A549 (cell line): ENCODE results near the gene SNX27. TPM values are rescaled to one million over a fixed set of nuclear protein-coding genes. Genes with fewer than 3 reads are reported as not detected.

Experiments used
- ATAC-seq, 2 experiments: fragments of 200-7000 bp in 1 of 2; fragments of >200 bp in 1 of 2; cut with Nextera tagmentation in 1 of 2; cut with Tn5 transposase in 1 of 2; 3 replicates each; pipeline versions ENCODE4 v1.8.0 to v1.9.1; 2018 to 2020; ENCODE audit warnings: mild to moderate bottlenecking in 1 of 2, moderate library complexity in 1 of 2
- CTCF ChIA-PET: fragments of 300-600 bp; sonication (Branson Sonifier 250); formaldehyde crosslinking; extraction: SDS; loops from one replicate; lab custom pipeline; 2021; ENCODE audit warnings: antibody characterized with exemption, inconsistent platforms; lab: Yijun Ruan, JAX
- POLR2A ChIA-PET: fragments of 350-600 bp; formaldehyde crosslinking; extraction: SDS; loops from one replicate; lab custom pipeline; 2021; ENCODE audit warnings: antibody characterized with exemption, inconsistent platforms; lab: Yijun Ruan, JAX
- DNase-seq, 2 experiments: peaks; one replicate each; pipeline versions ENCODE4 v3.0.0 to v3.0.0-alpha.2; 2011 to 2016; ENCODE audit warnings: low read depth in 1 of 2, low spot score in 1 of 2
- FAIRE-seq: peaks from 2 replicates; lab custom pipeline; 2011; peaks lifted over from hg19 to GRCh38; lab: Jason Lieb, UNC
- H3K27ac ChIP-seq, 2 experiments: fragments of >200 bp; sonication (Bioruptor Twin); formaldehyde crosslinking; 3 replicates each; pipeline ENCODE4 v1.5.1; 2016 to 2017
- H3K4me1 ChIP-seq: fragments of >200 bp; sonication (Bioruptor Twin); formaldehyde crosslinking; 3 replicates; pipeline ENCODE4 v1.6.1; 2016
- H3K4me2 ChIP-seq: fragments of >200 bp; sonication (Bioruptor Twin); formaldehyde crosslinking; 3 replicates; pipeline ENCODE4 v1.6.1; 2016
- H3K4me3 ChIP-seq: fragments of >200 bp; sonication (Bioruptor Twin); formaldehyde crosslinking; 3 replicates; pipeline ENCODE4 v1.5.1; 2016
- H3K9me3 ChIP-seq: fragments of >200 bp; sonication (Bioruptor Twin); formaldehyde crosslinking; 3 replicates; pipeline ENCODE4 v1.6.1; 2016
- BHLHE40 ChIP-seq: IDR thresholded peaks from 2 replicates; pipeline ENCODE4 v1.6.1; 2012; ENCODE audit warnings: low read depth, low read length, inconsistent platforms
- CBX2 ChIP-seq: fragments of 200-600 bp; sonication (generic); IDR thresholded peaks from 2 replicates; pipeline ENCODE4 v1.6.1; 2016; ENCODE audit warnings: low read depth, mild to moderate bottlenecking, borderline replicate concordance
- FOSB ChIP-seq: fragments of 250-450 bp; sonication (Bioruptor Pico); IDR thresholded peaks from 2 replicates; pipeline ENCODE4 v1.5.0; 2020; ENCODE audit warnings: mild to moderate bottlenecking, moderate library complexity
- FOSL2 ChIP-seq, 2 experiments: fragments of 450-650 bp in 1 of 2; fragments of >200 bp in 1 of 2; sonication (Bioruptor Twin) in 1 of 2; formaldehyde crosslinking; IDR thresholded peaks; 2 replicates each; pipeline versions ENCODE4 v1.5.0 to v1.6.1; 2016 to 2020; ENCODE audit warnings: mild to moderate bottlenecking in 1 of 2, moderate library complexity in 1 of 2
- HEYL ChIP-seq: fragments of 250-450 bp; sonication (Bioruptor Pico); IDR thresholded peaks from 2 replicates; pipeline ENCODE4 v1.8.0; 2021; ENCODE audit warnings: mild to moderate bottlenecking, moderate library complexity
- JUN ChIP-seq, 2 experiments: fragments of >200 bp; sonication (Bioruptor Twin); formaldehyde crosslinking; IDR thresholded peaks; 2 replicates in 1 of 2; 3 replicates in 1 of 2; pipeline ENCODE4 v1.6.1; 2016 to 2017
- KDM1A ChIP-seq: fragments of 200-600 bp; sonication (generic); IDR thresholded peaks from 2 replicates; pipeline ENCODE4 v1.6.1; 2016; ENCODE audit warnings: low read depth, mild to moderate bottlenecking
- MAFK ChIP-seq: fragments of 450-650 bp; IDR thresholded peaks from 2 replicates; pipeline ENCODE4 v1.6.1; 2014; ENCODE audit not compliant: partially characterized antibody
- MYC ChIP-seq: IDR thresholded peaks from 2 replicates; pipeline ENCODE4 v1.6.1; 2012; ENCODE audit warnings: mild to moderate bottlenecking, inconsistent platforms, low read length, improper control_type of control experiment, borderline replicate concordance
- NFE2L2 ChIP-seq: fragments of 150-350 bp; conservative IDR thresholded peaks from 2 replicates; pipeline ENCODE4 v1.6.1; 2014; ENCODE audit warnings: low read length
- NPAS2 ChIP-seq: fragments of 250-450 bp; sonication (Bioruptor Pico); IDR thresholded peaks from 2 replicates; pipeline ENCODE4 v1.8.0; 2022; ENCODE audit warnings: mild to moderate bottlenecking, moderate library complexity, borderline replicate concordance
- SREBF2 ChIP-seq: fragments of 450-650 bp; IDR thresholded peaks from 2 replicates; pipeline ENCODE4 v1.6.1; 2014; ENCODE audit warnings: mild to moderate bottlenecking, moderate library complexity
- WGBS: methylation state at CpG from one replicate; pipeline ENCODE4 v1.1.6; 2017; ENCODE audit errors: missing lambda C conversion rate; 5-methylcytosine and 5-hydroxymethylcytosine counted together
- polyA plus RNA-seq, 4 experiments: library from polyadenylated mRNA; depleted of rRNA in 3 of 4; stranded (reverse); fragments of >200 nt; fragmentation: RNase III in 1 of 4; extraction: RNeasy Plus Mini Kit Qiagen cat#74134 plus additional on column Dnase treatment in 1 of 4; gene quantifications; 2 replicates in 3 of 4; 3 replicates in 1 of 4; pipeline ENCODE4 v1.2.3, GENCODE V29; 2011 to 2017
- TF ChIP-seq, protein P1 (sequence below): fragments of 450-650 bp; IDR thresholded peaks from 2 replicates; pipeline ENCODE4 v1.6.1; 2014; ENCODE audit warnings: antibody characterized with exemption
- TF ChIP-seq, protein P2 (sequence below): fragments of >200 bp; sonication (Bioruptor Twin); formaldehyde crosslinking; IDR thresholded peaks from 3 replicates; pipeline ENCODE4 v1.5.1; 2016
- TF ChIP-seq, protein P3 (sequence below): fragments of >200 bp; sonication (Bioruptor Twin); formaldehyde crosslinking; IDR thresholded peaks from 2 replicates; pipeline ENCODE4 v1.6.1; 2016
- TF ChIP-seq, protein P4 (sequence below): IDR thresholded peaks from 2 replicates; pipeline ENCODE4 v1.6.1; 2012

The SNX27 gene
- polyA plus RNA-seq, 2 of the 4 experiments (the other 2 are of a cell fraction), result 13.6 to 29.1 TPM

DNA sequence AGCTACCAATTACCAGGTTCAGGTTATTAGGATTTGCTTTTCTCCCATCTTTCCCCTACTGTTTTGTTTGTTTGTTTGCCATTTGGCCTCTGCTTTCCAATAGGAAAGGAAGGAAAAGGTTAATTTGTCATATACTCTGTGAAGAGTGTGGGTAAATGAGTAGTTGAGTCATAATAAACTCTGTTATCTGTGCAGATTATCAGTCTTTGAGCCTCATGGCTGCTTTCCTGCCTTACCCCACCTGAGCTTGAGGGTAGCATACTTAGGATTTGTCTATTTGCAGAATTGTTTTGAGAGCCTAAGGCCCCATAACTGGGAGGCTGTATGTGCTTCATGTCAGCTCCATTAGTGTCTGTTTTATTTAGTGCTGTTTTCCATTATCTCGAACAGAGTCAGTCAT is 32.9 kb upstream of the SNX27 start (continued):
- TF ChIP-seq, protein P1, sequence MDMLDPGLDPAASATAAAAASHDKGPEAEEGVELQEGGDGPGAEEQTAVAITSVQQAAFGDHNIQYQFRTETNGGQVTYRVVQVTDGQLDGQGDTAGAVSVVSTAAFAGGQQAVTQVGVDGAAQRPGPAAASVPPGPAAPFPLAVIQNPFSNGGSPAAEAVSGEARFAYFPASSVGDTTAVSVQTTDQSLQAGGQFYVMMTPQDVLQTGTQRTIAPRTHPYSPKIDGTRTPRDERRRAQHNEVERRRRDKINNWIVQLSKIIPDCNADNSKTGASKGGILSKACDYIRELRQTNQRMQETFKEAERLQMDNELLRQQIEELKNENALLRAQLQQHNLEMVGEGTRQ, result no peak
- no peak for TF ChIP-seq KDM1A
- TF ChIP-seq, all 56 proteins: peak for 0

DNA sequence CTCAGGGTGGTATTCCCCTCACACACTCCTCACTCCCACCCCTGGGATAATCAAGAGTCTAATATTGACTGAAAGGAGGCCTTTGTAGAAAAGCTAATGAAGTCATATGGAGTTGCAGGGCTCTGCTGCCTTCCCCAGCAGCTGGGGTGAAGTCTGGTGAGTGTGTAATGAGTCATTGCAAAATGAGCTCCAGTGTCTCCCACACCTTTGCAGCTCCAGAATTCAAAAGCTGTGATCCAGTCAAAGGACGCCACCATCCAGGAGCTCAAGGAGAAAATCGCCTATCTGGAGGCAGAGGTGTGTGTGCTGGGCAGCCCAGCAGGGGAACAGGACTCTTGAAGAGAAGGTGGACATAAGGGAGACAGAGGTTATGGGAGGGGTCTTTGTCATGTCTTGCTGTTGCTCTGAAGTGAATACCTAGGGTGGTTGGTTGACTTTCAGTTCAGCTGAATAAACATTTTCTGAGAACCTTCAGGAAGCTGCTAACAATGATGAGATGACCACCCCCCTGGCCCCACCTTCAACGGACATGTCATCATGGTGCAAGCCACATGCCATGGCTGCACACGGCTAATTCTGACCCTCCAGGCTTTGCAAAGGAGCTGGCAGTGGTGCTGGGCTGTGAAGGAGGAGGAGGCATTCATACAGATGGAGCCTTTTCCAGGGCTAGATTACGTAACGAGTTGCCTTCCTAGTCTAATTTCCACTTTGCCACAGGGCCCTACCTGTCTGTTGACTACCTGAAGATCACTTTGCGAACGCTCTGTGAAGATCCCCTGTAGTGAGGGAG is 32.2 kb upstream of the SNX27 start:
- TF ChIP-seq, protein P2, sequence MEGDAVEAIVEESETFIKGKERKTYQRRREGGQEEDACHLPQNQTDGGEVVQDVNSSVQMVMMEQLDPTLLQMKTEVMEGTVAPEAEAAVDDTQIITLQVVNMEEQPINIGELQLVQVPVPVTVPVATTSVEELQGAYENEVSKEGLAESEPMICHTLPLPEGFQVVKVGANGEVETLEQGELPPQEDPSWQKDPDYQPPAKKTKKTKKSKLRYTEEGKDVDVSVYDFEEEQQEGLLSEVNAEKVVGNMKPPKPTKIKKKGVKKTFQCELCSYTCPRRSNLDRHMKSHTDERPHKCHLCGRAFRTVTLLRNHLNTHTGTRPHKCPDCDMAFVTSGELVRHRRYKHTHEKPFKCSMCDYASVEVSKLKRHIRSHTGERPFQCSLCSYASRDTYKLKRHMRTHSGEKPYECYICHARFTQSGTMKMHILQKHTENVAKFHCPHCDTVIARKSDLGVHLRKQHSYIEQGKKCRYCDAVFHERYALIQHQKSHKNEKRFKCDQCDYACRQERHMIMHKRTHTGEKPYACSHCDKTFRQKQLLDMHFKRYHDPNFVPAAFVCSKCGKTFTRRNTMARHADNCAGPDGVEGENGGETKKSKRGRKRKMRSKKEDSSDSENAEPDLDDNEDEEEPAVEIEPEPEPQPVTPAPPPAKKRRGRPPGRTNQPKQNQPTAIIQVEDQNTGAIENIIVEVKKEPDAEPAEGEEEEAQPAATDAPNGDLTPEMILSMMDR, result no peak
- TF ChIP-seq FOSL2 (IDR thresholded peaks at IDR 0.05), result no peak
- 0 out of 2 replicates have a peak, but pooled peaks have one; percentile 5 for TF ChIP-seq FOSL2 (CRISPR knock-in tag; IDR thresholded peaks at IDR 0.05)
- no peak for TF ChIP-seq MAFK
- no peak for TF ChIP-seq KDM1A
- TF ChIP-seq JUN (IDR thresholded peaks at IDR 0.05), result no peak
- TF ChIP-seq, protein P3, sequence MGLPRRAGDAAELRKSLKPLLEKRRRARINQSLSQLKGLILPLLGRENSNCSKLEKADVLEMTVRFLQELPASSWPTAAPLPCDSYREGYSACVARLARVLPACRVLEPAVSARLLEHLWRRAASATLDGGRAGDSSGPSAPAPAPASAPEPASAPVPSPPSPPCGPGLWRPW, result no peak
- TF ChIP-seq CBX2, result no peak
- no peak for TF ChIP-seq SREBF2
- TF ChIP-seq BHLHE40, result no peak
- TF ChIP-seq, all 56 proteins: peak for 1
- WGBS, result 85% methylated on average over 8 of the region's 8 CpGs
- DNase-seq (no peak), FAIRE-seq (no peak), ATAC-seq (no peak)
- ChIA-PET POLR2A (interaction anchor here (0.6 kb wide), 1 partner anchor 107 kb away, joined by 3 read pairs; no protein-coding TSS in a partner anchor), CTCF (interaction anchor here (0.8 to 16.6 kb wide), 9 partner anchors 13 to 181 kb away, joined by 3 to 147 read pairs (median 3); partner anchors contain the start of gene PSMB4)
- H3K4me1 ChIP-seq, result peaks cover 38% of the 10 kb centered on the region
- no peak overlapping the region for H3K4me2 ChIP-seq
- no peak overlapping the region for H3K27ac ChIP-seq
- no peaks in the 10 kb centered on the region for H3K9me3 ChIP-seq
- H3K4me3 ChIP-seq, result no peak overlapping the region

DNA sequence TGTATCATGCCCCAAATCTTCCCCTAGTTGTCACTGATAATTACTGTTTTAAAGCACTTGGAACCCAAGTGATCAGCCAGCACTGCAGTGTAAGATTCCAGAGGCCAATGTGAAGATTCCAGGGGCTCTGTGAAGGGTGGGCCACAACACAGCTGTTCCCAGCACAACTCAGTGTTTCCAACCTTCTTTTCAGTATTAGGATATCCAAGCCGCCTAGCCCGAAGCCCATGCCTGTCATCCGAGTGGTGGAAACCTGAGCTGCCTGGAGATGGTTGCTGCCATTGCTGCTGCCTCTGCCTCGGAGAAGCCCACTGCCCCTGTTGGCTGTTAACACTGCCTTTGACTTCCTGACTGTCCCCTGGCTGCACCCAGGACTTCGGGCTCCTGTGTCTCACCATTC is 30.4 kb upstream of the SNX27 start:
- H3K4me1 ChIP-seq, result peaks cover 46% of the 10 kb centered on the region
- DNase-seq, result no peak
- no peak for ATAC-seq
- H3K4me3 ChIP-seq, result no peak overlapping the region
- no peaks in the 10 kb centered on the region for H3K9me3 ChIP-seq
- WGBS, result 95% methylated on average over 5 of the region's 5 CpGs
- POLR2A ChIA-PET, result no interaction called here
- H3K4me2 ChIP-seq, result no peak overlapping the region
- CTCF ChIA-PET, result interaction anchor here (1.0 to 16.6 kb wide), 4 partner anchors 10 to 154 kb away, joined by 3 to 147 read pairs (median 5); no protein-coding TSS in a partner anchor
- TF ChIP-seq MYC (no peak), NPAS2 (no peak), FOSB (CRISPR knock-in tag) (no peak), NFE2L2 (no peak), HEYL (no peak)
- TF ChIP-seq, protein P2, result no peak
- TF ChIP-seq, protein P4, sequence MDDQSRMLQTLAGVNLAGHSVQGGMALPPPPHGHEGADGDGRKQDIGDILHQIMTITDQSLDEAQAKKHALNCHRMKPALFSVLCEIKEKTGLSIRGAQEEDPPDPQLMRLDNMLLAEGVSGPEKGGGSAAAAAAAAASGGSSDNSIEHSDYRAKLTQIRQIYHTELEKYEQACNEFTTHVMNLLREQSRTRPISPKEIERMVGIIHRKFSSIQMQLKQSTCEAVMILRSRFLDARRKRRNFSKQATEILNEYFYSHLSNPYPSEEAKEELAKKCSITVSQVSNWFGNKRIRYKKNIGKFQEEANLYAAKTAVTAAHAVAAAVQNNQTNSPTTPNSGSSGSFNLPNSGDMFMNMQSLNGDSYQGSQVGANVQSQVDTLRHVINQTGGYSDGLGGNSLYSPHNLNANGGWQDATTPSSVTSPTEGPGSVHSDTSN, result no peak
- no peak overlapping the region for H3K27ac ChIP-seq
- FAIRE-seq, result no peak
